Measurements from ENCODE around the gene PLAGL1. TPM values are rescaled to one million over a fixed set of nuclear protein-coding genes. Genes with fewer than 3 reads are reported as not detected.

The PLAGL1 gene
- total RNA-seq, 4 donors from 2014 or later: 6.6 to 10.5 (median 7.4) TPM

DNA sequence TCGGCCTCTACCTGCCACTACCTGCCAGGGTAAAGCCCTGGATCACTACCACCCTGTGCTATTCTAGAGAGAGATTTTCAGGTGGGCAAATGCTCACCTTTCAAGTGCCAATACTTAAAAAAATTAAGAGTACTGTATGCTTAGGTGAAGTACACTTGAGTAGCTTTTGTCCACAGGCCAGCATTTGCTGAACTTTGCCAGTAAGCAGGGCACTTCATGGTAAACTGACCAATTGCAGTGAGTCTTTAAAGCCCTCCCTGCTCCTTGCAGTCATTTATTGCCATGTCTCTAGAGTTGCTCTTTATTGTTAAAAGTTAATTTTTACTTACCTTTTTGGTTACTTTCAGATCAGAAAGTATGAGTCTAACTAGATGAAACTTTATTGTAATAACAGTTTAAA is 58.5 kb downstream of the PLAGL1 start:
- Histone ChIP-seq H3K4me3 (replicated peaks in 1 of 3) (no peak overlapping the region), H3K27me3 (no peaks in the 10 kb centered on the region), H3K4me1 (peaks cover 8% of the 10 kb centered on the region in 2 donors), H3K36me3 (no peaks in the 10 kb centered on the region), H3K27ac (no peak overlapping the region), H3K9me3 (no peaks in the 10 kb centered on the region)
- WGBS, 2 donors: 17 to 22% methylated on average over 1 of the region's 1 CpG
- TF ChIP-seq, protein P1, sequence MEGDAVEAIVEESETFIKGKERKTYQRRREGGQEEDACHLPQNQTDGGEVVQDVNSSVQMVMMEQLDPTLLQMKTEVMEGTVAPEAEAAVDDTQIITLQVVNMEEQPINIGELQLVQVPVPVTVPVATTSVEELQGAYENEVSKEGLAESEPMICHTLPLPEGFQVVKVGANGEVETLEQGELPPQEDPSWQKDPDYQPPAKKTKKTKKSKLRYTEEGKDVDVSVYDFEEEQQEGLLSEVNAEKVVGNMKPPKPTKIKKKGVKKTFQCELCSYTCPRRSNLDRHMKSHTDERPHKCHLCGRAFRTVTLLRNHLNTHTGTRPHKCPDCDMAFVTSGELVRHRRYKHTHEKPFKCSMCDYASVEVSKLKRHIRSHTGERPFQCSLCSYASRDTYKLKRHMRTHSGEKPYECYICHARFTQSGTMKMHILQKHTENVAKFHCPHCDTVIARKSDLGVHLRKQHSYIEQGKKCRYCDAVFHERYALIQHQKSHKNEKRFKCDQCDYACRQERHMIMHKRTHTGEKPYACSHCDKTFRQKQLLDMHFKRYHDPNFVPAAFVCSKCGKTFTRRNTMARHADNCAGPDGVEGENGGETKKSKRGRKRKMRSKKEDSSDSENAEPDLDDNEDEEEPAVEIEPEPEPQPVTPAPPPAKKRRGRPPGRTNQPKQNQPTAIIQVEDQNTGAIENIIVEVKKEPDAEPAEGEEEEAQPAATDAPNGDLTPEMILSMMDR (IDR thresholded peaks at IDR 0.05): no peak
- no peak for TF ChIP-seq POLR2A (IDR thresholded peaks at IDR 0.05)
- intact Hi-C loops (cut with DNase I): loop anchor here (5.0 kb wide), 1 partner anchor 63 kb away; no protein-coding TSS in a partner anchor
- DNase-seq: peak; percentile 58 to 64

DNA sequence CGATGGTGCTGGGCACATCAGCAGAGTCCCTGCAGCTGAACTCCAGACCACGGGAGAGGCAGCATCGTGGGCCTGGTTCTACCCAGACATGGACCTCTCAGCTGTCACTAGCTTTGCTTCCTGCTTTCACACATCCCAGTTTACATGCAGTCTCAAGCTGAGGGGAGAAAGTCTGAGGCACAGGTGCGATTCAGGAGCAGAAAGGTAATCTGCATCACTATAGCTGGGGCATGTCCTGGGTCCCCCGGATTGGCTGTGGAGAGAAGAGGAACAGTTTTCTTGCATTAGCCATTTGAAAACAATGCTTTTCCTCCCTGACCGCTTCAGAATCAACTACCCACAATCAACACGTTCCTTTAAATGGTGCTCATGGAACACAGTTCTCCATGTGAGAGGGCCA is 59.9 kb downstream of the PLAGL1 start:
- no peak for DNase-seq
- intact Hi-C loops (cut with DNase I): loop anchor here (5.0 kb wide), 1 partner anchor 64 kb away; no protein-coding TSS in a partner anchor

DNA sequence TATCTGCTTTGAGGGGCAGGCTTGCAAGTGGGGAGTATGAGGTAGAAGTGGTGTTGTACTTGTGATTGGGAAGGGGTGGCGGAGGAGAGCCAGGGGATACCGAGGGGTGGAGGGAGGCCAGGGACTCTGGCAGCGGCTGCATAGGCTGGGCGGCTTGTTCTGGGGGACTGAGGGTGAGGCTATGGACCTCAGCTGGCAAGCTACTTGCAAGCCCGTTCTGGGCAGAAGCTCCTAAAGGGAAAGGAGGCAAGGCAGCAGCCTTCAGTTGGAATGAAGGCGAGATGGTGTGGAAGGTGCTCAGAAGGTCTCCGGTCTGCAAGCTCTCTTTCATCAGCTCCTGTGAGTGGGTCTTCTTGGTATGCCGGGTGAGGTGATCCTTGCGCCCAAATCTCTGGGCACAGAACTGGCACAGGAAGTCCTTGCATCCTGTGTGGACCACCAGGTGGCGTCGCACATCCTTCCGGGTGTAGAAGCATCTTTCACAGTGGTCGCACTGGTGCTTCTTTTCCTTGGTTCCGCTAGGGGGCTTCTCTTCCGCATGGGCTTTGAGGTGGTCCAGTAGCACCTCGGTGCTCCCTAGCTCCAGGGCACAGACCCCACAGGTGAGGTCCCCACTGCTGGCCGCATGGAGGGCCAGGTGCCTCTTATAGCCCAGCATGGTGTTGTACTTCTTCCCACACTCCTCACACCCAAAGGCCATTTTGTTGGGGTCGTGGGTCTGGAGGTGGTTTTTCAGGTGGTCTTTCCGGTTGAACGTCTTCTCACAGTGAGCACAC is 66.0 kb downstream of the PLAGL1 start:
- TF ChIP-seq, protein P1 (IDR thresholded peaks at IDR 0.05): peak in 5 of 6 experiments; percentile 3 to 56 (median 48)
- TF ChIP-seq POLR2A (IDR thresholded peaks at IDR 0.05): no peak
- intact Hi-C loops (cut with DNase I): no loop called here
- Histone ChIP-seq H3K4me1 (no peaks in the 10 kb centered on the region), H3K27ac (no peak overlapping the region), H3K4me3 (replicated peaks in 1 of 3) (no peak overlapping the region), H3K9me3 (no peaks in the 10 kb centered on the region), H3K27me3 (no peaks in the 10 kb centered on the region), H3K36me3 (no peaks in the 10 kb centered on the region)
- 46 to 65% methylated on average over 13 to 19 of the region's 20 CpGs for WGBS, 2 donors
- DNase-seq: peak; percentile 55 to 59

More for the DNA sequence above, 59.9 kb downstream of the PLAGL1 start:
- 80 to 91% methylated on average over 7 of the region's 7 CpGs for WGBS, 2 donors
- TF ChIP-seq, protein P1 (IDR thresholded peaks at IDR 0.05): no peak
- no peak for TF ChIP-seq POLR2A (IDR thresholded peaks at IDR 0.05)
- Histone ChIP-seq H3K36me3 (no peaks in the 10 kb centered on the region), H3K4me1 (peaks cover 8% of the 10 kb centered on the region in 2 donors), H3K9me3 (no peaks in the 10 kb centered on the region), H3K27me3 (no peaks in the 10 kb centered on the region), H3K4me3 (replicated peaks in 1 of 3) (no peak overlapping the region), H3K27ac (no peak overlapping the region)

DNA sequence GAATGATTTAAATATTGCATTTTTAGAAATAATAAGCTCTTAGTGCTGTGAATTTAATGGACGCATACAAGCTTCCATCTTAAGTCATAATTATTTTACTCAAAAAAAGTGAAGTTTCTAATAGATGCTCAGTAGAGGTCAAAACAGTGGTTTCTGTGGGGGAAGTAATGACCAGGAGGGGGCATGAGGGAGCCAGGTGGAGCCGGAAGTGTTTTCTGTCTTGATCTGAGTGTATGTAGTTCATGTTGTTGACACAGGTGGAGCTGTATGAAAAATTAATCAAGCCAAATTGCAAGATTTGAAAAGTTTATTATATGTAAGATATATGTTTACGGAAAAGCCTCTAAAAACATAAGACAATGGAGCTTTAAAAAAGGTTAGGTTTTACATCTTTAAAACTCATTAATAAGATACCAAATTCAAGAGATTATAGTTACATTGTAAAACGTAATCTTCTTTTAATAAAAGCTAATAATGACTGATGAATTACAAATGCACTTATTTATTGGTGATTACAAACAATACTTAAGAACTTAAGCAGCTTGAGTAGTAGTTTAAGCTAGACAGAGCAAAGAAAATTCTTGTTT is 68.0 kb downstream of the PLAGL1 start:
- DNase-seq: peak; percentile 24 to 36
- no peak overlapping the region for H3K27ac ChIP-seq
- H3K9me3 ChIP-seq: no peaks in the 10 kb centered on the region
- no peak overlapping the region for H3K4me3 ChIP-seq (replicated peaks in 1 of 3)
- intact Hi-C loops (cut with DNase I): no loop called here
- 58 to 72% methylated on average over 4 of the region's 4 CpGs for WGBS, 2 donors
- H3K4me1 ChIP-seq: no peaks in the 10 kb centered on the region
- H3K36me3 ChIP-seq: no peaks in the 10 kb centered on the region
- TF ChIP-seq, protein P1 (IDR thresholded peaks at IDR 0.05): peak in 5 of 6 experiments; percentile 26 to 66 (median 49)
- no peak for TF ChIP-seq POLR2A (IDR thresholded peaks at IDR 0.05)
- no peaks in the 10 kb centered on the region for H3K27me3 ChIP-seq

DNA sequence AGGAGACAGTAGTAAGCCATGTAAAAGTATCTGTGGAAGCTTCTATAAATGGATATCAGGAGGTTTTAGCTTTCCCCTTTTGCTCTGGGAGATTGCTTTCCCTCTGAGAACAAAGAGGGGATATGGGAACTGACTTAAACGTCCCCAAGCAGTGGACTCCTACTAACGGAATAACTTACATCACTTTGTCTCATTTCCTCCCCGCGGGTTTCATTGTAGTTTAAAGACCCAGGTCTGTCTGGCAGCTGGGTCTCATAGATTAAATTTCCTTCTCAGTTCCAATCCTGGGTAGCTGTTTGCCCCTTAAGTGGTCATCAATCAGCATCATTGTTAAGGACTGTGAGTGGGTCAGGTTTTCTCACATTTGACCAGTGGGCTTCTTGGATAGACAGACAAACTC is 68.7 kb downstream of the PLAGL1 start:
- DNase-seq: no peak
- H3K36me3 ChIP-seq: no peaks in the 10 kb centered on the region
- TF ChIP-seq, protein P1 (IDR thresholded peaks at IDR 0.05): no peak
- no peak for TF ChIP-seq POLR2A (IDR thresholded peaks at IDR 0.05)
- no peaks in the 10 kb centered on the region for H3K9me3 ChIP-seq
- intact Hi-C loops (cut with DNase I): no loop called here
- no peaks in the 10 kb centered on the region for H3K4me1 ChIP-seq
- WGBS, 2 donors: 66 to 68% methylated on average over 4 of the region's 4 CpGs
- H3K4me3 ChIP-seq (replicated peaks in 1 of 3): no peak overlapping the region
- no peak overlapping the region for H3K27ac ChIP-seq
- no peaks in the 10 kb centered on the region for H3K27me3 ChIP-seq
